ENCODE results near the gene IAPP.
"Not testable (repeated sequence)": the region's sequence is repeated elsewhere in the genome, so short reads cannot be mapped to it uniquely, and the experiment has no call there.

IAPP gene

DNA sequence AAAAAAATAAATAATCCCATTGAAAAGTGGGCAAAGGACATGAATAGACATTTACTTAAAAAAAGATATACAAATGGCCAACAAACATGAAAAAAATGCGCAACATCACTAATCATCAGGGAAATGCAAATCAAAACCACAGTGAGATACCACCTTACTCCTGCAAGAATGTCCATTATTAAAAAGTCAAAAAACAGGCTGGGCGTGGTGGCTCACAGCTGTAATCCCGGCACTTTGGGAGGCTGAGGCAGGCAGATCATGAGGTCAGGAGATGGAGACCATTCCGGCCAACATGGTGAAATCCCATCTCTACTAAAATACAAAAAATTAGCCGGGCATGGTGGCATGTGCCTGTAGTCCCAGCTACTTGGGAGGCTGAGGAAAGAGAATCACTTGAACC is 8.6 kb downstream of the IAPP start:
- not testable (repeated sequence) for DNase-seq

- no peak for DNase-seq
These were observed 11.6 kb downstream of the IAPP start for GRCh38 chr12:21384261-21384660.

DNA sequence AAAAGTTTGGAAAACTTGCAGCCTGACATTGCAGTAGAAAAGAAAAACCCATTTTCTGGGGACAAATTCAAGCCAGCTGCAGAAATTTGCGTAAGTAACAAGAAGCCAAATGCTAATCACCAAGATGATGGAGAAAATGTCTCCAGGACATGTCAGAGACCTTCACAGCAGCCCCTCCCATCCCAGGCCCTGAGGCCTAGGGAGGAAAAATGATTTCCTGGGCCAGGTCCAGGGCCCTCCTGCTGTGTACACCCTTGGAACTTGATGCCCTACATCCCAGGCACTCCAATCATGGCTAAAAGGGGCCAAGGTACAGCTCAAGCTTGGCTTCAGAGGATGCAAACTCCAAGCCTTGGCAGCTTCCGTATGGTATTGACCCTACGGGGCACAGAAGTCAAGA is 14.5 kb downstream of the IAPP start:
- no peak for DNase-seq

- DNase-seq = no peak
These were observed 19.7 kb downstream of the IAPP start for GRCh38 chr12:21392384-21392783.

GRCh38 chr12:21394828-21395626 is 22.3 kb downstream of the IAPP start:
- not testable (repeated sequence) for DNase-seq

DNA sequence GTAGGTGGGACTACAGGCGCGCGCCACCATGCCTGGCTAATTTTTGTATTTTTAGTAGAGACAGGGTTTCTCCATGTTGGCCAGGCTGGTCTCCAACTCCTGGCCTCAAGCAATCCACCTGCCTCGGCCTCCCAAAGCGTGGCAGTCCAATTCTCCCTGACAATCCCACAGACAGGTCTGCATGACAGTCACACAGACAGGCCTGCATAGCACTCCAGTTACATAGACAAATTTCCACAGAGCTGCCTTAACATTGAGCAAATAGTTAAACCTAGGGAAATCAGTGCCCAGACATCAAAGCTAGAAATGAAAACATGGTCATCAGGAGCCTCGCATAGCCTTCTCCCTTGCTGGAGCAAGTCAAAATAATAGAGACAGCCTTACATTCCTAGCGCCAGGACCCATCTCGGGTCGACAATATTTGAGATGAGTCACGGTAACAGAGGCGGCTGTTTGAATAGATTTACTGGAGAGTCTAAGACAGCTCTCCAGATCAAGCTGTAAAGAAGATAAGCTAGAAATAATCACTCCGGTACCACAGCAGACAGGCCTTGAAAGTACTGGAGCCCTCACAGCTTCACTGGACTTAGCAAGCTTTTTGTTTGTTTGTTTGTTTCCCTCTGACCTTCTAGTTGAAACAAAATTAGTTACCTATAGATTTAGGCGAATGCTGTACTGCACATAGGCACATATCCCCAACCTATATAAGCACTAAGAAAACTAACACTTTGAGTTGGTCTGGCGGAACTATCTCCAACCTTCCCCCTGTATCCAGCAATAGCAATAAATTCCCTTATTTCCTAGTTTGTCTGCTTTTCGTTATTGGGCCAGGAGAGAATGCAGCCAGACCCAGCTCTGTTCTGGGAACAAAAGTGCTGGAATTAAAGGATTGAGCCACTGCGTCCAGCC is 40.9 kb downstream of the IAPP start:
- no peak for DNase-seq

DNA sequence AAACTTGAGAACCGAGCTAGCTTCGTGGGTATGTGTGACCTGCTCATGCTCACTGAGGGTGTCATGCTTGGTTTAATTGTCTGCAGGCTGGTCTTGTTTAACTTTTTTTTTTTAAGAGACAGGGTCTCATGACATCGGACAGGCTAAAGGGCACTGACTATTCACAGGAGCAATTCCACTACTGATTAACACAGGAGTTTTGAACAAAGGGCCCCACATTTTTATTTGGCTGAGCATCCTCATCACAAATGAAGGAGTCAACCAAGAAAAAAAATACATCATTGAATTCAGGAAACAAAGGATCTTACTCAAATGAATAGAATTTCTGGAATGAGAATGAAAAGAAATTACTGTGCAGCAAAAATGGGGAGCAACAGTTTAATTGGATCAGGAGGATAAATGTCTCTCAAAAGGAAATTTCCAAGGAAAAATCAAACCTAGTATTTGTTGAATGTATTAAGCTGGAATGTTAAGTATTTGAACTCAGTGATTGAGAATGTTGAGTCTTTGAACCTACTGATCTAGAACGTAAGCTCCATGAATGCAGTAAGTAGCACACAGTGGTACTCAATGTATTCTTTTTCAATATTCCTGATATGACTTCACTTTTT is 43.9 kb downstream of the IAPP start:
- DNase-seq = no peak

DNA sequence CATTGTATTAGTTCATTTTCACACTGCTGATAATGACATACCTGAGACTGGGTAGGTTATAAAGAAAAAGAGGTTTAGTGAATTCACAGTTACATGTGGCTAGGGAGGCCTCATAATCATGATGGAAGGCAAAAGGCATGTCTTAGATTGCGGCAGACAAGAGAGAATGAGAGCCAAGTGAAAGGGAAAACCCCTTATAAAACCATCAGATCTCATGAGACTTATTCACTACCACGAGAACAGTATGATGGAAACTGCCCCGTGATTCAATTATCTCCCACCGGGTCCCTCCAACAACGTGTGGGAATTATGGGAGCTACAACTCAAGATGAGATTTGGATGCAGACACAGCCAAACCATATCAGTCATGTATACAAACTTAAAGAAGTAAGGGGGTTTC is 45.7 kb downstream of the IAPP start:
- not testable (repeated sequence) for DNase-seq

- not testable (repeated sequence) for DNase-seq
These were observed 46.5 kb downstream of the IAPP start for GRCh38 chr12:21419009-21419699.

DNA sequence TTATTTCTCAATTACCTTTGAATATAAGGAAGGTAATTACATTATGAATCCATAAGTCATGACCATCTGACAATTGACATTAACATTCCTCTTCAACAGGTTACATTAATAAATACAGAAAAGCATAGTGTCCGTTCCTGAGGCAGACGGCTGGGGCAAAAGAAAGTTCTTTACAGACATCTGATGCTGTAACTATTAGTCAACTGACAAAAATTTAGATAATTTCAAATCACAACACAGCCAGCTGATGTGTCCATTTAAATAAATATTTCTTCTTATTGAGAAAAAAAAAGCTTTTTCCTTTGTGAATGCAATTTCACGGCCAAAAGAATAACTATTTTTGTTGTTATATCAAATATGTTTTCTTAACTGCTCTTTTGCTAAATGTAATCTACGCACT is 55.5 kb downstream of the IAPP start:
- DNase-seq = no peak

All from CD4-positive, alpha-beta T cell treated with Interleukin-4 for 1 hour (primary cell).